Tibial nerve (tissue), 4 donors: ENCODE results near the gene ABCG5.

Source experiments
- EP300 ChIP-seq, 2 donors: sonication (generic); formaldehyde crosslinking; IDR thresholded peaks; one replicate each; pipeline ENCODE4 v1.6.1; 2017; ENCODE audit warnings: antibody characterized with exemption in 2 of 2, mild to moderate bottlenecking in 1 of 2
- POLR2A ChIP-seq, 2 donors: fragments of 450-650 bp; IDR thresholded peaks; one replicate each; pipeline ENCODE4 v1.6.1; 2017; ENCODE audit warnings: antibody characterized with exemption in 2 of 2, mild to moderate bottlenecking in 2 of 2, moderate library complexity in 2 of 2
- TF ChIP-seq, protein P1 (sequence below), 5 experiments: fragments of 200-600 bp in 3 of 5; fragments of 450-650 bp in 2 of 5; sonication (generic) in 3 of 5; IDR thresholded peaks; one replicate each; pipeline ENCODE4 v1.5.1; 2016 to 2019; ENCODE audit warnings: antibody characterized with exemption in 5 of 5, mild to moderate bottlenecking in 3 of 5, moderate library complexity in 2 of 5

DNA sequence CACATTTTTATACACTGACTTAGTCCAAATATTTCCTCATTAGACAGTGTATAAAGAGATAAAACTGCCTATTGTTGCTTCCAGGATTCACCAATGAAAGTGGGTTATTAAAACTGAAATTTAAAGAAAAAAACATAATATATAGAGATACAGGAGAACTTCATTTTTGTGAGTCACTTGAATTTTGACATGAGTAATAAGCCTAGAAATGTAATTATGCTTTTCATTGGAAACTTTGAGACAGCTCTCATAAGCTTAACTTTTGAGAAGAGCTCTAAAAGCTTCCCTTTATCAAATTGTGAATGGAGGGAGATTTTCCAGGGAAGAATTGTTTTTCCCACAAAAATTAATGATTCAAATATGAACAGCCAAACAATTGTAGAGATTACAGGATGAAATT, 50.7 kb downstream of the ABCG5 start:
- TF ChIP-seq, protein P1, sequence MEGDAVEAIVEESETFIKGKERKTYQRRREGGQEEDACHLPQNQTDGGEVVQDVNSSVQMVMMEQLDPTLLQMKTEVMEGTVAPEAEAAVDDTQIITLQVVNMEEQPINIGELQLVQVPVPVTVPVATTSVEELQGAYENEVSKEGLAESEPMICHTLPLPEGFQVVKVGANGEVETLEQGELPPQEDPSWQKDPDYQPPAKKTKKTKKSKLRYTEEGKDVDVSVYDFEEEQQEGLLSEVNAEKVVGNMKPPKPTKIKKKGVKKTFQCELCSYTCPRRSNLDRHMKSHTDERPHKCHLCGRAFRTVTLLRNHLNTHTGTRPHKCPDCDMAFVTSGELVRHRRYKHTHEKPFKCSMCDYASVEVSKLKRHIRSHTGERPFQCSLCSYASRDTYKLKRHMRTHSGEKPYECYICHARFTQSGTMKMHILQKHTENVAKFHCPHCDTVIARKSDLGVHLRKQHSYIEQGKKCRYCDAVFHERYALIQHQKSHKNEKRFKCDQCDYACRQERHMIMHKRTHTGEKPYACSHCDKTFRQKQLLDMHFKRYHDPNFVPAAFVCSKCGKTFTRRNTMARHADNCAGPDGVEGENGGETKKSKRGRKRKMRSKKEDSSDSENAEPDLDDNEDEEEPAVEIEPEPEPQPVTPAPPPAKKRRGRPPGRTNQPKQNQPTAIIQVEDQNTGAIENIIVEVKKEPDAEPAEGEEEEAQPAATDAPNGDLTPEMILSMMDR (IDR thresholded peaks at IDR 0.05): no peak
- TF ChIP-seq POLR2A (IDR thresholded peaks at IDR 0.05) (no peak), EP300 (IDR thresholded peaks at IDR 0.05) (no peak)
